KG1 (cell line): Measurements from ENCODE around the gene AGBL1.
"Not testable (repeated sequence)": the region's sequence is repeated elsewhere in the genome, so short reads cannot be mapped to it uniquely, and the experiment has no call there.

ENCODE experiments used
- DNase-seq: peaks from one replicate; lab custom pipeline; 2025; lab: John Stamatoyannopoulos, UW

Gene AGBL1

DNA sequence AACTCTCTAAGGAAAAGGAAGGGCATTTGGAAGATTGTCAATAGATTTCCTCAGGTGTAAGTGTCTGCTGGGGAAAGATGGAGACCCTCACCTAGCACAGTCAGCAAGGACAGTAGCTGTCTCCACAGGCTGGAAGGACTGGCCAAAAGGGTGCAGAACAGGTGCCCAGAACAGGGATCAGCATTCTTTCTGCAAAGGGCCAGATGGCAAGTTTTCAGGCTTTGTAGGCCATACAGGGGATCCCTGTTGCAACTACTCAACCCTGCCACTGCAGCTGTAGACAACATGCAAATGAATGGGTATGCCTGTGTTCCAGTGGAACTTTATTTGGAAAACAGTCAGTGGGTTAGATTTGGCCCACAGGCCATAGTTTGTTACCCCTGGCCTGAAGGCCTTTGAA, 8.1 kb downstream of the AGBL1 start:
- no peak for DNase-seq

DNA sequence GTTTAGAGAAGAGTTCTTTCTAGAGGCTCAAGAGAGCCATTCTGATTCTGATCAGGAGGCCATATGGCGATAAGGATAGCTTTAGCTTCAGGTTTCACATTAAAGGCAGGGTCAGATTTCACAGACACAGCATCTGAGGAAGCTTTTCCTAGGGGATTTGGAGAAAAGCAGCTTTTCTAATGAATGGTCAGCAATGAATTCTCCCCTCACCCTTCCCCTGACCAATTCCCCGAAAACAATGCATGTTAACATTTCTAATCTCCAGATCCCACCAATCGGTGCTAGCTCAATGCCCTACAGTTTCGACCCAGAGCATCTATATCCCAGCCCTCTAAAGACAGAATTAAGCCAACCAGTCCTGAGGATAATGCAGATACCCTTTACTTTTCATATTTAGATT, 9.8 kb downstream of the AGBL1 start:
- DNase-seq: no peak

DNA sequence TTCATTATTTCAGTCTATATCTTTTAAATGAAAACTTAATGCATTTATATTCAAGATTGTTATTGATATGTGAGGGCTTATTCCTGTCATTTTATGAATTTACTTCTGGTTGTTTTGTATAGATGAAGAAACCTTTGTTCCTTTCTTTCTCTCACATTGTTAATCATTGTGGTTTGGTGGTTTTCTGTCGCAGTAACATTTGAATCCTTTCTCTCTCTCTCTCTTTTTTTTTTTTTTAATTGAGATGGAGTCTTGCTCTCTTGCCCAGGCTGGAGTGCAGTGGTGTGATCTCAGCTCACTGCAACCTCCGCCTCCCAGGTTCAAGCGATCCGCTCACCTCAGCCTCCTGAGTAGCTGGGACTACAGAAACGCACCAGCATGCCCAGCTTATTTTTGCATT, 22.1 kb downstream of the AGBL1 start:
- DNase-seq: no peak

DNA sequence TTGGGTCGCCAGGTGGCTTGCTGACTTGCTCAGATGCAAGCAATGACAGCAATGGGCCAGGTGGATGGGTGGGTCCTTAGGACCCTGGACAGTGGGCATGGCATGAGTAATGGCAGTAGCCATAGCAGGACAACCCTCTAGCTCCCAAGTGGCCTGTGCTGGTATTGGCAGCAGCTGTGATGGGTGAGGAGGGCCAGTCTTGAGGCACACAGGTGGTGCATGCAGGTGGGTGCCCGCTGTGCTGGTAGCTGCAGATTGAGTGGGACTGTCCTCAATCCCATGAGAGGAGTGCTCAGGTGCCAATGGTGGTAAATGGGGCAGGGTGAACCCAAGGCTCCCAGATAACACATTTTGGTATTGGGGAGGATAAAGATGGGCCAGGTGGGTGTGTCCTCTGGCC, 24.2 kb downstream of the AGBL1 start:
- DNase-seq: no peak

DNA sequence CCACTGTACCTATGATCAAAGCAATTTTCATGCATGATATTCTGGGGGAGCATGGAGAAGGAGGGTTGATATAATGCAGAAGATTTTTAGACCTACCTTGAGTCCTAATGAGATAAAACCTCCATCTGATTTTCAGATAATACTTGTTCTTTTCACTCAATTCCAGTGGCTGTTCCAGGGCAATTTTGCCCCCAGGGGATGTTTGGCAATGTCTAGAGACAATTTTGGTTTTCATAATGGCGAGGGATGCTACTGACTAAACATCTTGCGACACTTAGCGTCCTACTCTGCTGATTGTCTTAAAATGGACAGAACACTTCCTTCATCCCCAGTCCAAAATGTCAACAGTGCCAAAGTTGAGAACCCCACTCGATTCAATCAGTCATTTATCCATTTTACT, 26.6 kb downstream of the AGBL1 start:
- no peak for DNase-seq

DNA sequence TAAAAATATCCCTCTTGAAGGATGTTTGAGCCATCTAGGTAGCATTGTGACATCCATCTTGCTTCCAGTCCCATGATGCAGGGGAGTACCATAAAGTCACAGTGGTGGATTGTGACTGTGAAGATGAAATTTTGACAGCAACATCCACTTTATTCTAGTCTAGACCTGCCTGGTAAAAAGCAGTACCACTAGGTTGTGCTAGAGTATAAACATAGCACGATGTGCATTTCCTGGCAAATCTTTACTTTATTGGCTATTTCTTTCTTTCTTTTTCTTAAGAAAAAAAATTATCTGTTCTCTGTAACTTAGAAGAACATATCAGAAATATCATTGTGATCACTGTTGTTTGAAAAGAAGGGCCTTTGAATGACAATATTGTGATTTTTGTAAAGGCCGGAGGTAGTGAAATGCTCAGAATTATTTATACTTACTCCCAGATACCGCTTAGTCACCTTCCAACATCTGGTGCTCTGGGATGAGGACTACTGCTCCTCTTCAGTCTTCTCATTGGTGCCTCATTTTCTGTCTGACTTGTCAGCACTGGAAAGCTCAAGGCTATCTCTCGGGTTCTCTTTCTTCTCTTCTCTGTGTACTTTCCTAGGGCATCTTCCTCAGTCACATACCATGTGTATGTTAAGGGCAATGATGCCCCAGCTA, 35.6 kb downstream of the AGBL1 start:
- no peak for DNase-seq

DNA sequence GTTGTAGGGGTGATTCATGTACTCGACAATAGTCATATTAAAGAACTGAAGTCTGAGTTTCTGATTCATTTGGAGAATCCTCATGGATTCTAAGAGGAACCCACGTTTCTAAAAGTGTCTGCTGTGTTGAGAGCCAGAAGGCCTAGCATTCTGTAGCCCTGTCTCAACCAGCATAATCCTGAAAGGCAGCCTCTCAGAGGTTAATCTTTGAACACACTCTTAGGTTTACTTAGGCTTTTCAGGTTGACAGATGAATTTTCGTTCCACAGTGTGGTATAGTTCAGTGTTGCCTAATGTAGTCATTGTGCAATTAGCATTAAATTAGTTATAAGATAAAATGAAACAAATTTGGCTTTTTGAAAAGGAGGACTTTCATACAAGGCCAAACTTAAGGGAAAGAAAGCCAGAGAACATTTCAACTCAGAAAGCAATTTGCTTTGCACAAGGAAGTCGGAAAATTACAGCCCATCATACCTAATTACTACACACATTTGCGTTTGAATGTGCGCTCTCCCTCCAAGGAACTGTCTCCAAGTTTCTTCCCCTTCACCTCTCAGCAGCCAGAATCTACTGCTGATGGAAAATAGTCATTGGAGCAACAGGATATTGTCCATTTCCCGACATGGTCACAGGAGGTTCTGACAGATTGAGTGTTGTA, 42.0 kb downstream of the AGBL1 start:
- no peak for DNase-seq

DNA sequence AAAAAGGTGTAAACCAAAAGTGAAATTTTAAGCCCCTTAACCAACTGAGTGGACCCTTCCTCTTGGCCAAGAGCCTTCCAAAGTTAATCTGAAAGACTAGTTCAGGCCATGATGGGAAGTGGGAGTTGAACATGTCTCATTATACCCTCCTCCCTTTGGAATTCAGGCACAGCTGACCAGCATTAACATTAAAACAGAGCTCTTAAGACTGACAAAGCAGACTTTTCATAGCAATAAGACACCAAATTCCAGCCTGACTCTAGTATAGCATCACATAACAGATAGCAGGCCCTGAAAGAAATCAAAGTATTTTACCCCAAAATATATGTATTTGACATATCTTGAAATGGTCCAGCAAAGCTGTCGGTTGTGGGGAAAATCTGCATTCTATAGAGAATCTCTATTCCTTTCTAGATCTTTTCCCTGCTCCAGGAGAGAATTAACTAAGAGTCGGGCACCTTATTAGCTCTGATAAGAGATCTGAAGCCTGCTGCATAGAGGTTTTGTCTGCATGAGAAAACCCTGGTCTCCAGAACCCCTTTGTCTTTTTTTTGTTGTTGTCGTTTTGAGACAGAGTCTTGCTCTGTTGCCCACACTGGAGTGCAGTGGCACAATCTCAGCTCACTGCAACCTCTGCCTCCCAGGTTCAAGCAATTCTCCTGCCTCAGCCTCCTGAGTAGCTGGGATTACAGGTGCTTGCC, 43.2 kb downstream of the AGBL1 start:
- not testable (repeated sequence) for DNase-seq

DNA sequence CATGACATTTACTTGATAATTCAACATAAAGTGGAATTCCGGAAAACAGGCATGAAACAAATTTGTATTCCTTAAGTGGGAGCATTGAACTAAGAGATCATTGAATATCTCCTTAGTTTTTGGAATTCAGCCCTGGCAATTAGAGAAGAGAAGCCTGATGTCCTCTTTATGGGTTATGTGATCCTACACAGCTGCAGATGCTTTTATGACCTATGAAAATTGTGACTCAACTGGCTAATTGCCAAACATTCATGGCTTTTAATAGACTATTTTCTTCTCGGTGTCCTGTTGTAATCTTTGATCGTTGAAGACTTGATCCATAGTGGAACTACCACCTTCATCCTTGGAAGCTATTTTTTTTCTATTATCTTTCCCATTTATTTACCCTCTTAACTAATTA, 46.1 kb downstream of the AGBL1 start:
- no peak for DNase-seq

DNA sequence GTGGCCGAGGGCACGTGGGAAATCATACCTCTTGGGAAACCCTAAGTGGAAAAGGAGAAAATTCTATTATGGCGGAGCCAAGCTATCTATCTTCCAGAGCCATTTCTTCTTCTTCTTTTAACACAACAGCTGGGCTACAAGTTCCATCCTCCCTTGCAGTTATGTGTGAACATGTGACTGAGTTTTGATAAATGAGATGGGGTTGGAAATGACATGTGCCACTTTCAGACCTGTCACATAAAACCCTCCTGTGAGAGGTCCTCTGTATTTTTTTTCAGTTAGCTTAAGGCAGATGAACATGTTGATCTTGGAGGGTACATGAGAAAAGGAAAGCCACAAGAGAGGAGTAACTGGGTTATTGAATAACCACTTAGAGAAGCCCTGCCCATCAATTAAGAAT, 47.9 kb downstream of the AGBL1 start:
- DNase-seq: no peak

GRCh38 chr15:86135041-86135440, 55.4 kb downstream of the AGBL1 start:
- DNase-seq: no peak

- no peak for DNase-seq
These were observed 57.2 kb downstream of the AGBL1 start for GRCh38 chr15:86136861-86137260.

- DNase-seq: no peak
These were observed 59.1 kb downstream of the AGBL1 start for GRCh38 chr15:86138798-86139197.

DNA sequence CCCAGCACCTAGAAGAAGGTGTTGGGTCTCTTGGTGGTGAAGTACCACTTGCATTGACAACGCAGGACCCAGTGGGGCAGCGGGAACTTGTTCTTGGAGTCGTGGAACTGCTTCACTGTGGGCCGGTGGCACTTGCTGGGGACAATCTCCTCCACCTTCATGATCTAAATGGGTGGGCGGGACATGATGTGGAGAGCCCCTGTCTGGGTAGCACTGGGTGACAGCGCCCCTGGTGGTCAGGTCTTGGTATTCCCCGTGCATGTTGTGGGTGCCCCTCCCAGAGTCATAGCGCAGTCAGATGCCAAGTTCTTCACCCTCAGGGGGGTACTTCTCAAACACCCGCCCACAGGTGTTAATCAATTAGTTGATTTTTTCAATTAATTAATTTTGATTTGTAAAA, 60.2 kb downstream of the AGBL1 start:
- DNase-seq: no peak

GRCh38 chr15:86154705-86155104, 75.0 kb downstream of the AGBL1 start:
- DNase-seq: no peak

- DNase-seq: no peak
These were observed 75.9 kb downstream of the AGBL1 start for GRCh38 chr15:86155551-86155950.

GRCh38 chr15:86157606-86158293, 78.1 kb downstream of the AGBL1 start:
- no peak for DNase-seq

DNA sequence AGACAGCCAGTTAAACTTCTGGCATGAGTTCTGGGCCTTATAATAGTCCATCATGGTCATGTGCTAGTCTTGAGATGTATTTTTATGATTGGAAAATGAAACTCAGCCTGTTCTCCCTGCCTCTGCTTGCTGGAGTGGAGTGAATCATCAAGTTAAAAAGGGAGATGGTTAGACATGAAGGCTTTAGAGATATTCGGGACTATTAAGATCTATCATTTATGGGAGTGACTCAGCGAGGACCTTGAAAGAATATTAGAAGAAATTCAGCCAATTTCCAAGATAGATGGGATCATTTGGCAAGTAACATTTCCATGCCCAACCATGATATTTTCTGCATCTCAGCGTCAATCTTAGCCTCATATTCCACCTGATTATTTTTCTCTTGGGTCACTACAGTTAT, 79.8 kb downstream of the AGBL1 start:
- DNase-seq: no peak

DNA sequence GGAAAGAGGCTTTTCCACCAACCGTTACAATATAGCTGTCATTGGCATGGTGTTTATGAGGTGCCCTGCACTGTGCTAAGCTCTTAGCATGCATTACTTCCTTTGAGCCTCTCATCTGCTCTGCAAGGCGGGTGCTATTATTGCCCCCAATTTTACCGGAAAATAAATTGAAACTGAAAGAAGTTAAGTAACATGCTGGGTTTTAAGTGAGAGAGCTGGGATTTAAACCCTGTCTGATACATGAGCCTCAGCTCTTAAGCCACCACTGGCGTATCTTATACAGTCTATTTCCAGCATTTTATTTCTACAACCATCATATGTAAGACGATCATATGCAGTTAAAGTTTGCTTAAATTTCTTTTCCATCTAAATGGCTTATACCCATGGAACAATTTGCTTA, 81.6 kb downstream of the AGBL1 start:
- DNase-seq: no peak

DNA sequence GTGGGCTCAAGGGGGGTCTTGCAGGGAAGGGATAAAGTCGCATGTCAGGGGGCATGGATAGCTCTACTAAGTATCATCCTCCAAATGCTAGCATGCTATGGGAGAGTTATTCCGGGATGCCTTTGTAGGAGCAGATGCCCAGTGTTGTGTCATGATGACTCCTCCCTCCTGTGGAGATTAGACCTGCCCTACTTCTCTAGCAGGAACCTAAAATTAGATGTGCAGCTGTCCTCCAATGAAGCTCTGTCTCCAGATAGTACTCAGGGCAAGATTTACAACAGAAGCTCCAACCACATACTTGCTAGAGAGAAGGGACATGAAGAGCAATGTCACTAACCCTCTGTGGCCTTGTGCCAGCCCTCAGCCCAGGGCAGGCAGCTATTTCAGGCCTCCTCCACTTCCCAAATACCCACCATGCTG, 82.5 kb downstream of the AGBL1 start:
- DNase-seq: no peak

DNA sequence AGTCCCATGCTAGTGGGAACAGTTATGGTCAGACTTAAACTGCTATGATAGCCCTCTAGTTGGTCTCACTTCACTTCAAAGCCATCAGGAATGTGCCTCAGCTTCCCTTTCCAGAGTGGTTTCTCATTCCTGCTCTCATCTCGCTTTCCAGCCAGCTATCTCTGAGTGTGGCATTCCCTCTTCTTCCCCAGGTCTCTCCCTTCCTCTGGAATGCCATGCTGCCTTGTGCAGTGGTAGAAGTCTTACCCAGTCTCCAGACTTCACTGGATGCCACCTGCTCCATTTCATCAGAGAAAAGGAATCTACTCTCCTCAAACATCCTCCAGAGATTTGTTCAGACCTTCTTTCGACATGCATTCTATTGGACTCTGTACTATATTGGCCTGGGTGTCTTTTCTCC, 83.0 kb downstream of the AGBL1 start:
- DNase-seq: no peak

GRCh38 chr15:86163816-86164215, 84.1 kb downstream of the AGBL1 start:
- no peak for DNase-seq
